Kidney capillary endothelial cell (primary cell): ENCODE data around the gene DTX1.
A peak's percentile ranks its signal among the peaks of the same experiment; 100 is the strongest.

Source experiments
- DNase-seq: peaks from one replicate; pipeline ENCODE4 v3.0.0-alpha.2; 2018; ENCODE audit warnings: low spot score

The DTX1 gene

GRCh38 chr12:113056631-113057488 is at the start of gene DTX1:
TSS of gene DTX1 (plus strand) at chr12:113056730. CDS start at chr12:113058193, 1,463 bp downstream.
- DNase-seq, result no peak

DNA sequence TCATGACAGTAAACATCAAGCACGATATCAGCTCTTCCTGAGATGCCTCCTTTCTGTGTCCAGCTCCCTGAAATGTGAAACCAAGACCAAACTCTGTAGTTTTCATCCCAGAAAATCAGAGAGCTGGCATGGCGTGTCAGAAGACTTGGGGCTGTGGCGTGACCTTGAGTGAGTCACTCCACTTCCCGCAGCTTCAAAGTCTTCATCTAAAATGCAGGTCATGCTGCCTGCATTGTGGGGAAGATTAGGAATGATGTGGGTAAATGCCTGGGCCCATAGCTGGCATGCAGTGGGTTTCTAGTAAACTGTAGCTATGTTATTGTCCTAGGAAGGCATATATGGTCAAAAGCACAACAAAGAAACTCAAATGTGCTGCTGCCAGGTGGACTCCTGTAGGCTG is 49.4 kb upstream of the DTX1 start:
- peak; percentile 50 for DNase-seq

DNA sequence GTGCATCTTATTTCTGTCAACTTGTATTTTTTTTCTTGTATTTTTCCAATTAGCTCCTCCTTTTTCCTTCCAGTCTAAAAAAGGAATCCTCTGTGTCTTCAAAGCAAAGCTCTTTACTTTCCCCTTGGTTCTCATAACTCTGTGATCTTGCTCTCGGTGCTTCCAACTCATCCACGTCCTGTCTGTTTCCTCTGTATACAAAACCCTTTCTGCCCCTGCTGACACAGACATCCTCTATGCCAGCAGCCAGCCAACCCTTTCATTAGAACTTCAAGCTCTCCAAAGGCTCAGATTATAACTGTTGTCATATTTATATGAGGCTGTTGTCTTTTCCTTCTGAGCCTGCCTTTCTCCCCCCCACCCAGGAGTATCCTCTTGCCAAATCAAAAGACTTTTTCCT is 45.8 kb upstream of the DTX1 start:
- no peak for DNase-seq

GRCh38 chr12:113014565-113014964 is 42.0 kb upstream of the DTX1 start:
- no peak for DNase-seq

GRCh38 chr12:113016796-113017195 is 39.7 kb upstream of the DTX1 start:
- no peak for DNase-seq

GRCh38 chr12:113019025-113019424 is 37.5 kb upstream of the DTX1 start:
- peak; percentile 68 for DNase-seq

- no peak for DNase-seq
Measured at GRCh38 chr12:113021500-113021899, 35.0 kb upstream of the DTX1 start.

DNA sequence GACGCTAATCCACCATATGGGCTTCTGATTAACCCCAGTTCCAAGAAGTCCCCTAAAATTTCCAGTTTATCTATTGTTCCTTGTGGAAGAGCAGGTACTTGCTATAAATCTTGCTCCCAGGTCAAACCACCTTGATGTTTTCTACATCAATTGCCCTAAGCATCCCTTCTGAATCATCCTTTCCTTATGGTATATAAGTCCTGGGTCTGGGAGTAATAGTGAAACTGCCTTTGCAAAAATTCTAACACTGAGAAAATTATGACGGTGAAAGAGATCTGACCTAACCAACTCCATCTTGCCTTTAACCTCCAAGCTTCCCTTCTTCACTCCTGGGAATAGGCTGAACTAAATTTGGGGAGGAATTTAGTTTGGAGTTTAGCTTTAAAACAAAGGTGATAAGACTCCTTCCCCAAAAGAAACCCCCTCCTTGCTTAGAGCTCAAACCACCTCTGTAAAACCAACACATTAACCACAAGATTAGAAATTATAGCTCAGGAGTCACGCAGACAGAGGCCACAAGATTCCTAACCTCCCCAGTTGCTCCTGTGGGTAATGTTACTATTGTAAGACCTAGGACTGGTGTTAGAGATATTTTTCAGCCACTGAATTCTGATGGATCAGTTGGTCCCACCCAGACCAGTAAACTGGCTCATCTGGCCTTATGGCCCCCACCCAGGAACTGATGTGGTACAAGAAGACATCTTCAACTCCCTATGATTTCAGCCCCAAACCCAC is 33.8 kb upstream of the DTX1 start:
- no peak for DNase-seq

- DNase-seq, result no peak
Measured at GRCh38 chr12:113027726-113028125, 28.8 kb upstream of the DTX1 start.

GRCh38 chr12:113030875-113031525 is 25.5 kb upstream of the DTX1 start:
- DNase-seq, result peak; percentile 56

DNA sequence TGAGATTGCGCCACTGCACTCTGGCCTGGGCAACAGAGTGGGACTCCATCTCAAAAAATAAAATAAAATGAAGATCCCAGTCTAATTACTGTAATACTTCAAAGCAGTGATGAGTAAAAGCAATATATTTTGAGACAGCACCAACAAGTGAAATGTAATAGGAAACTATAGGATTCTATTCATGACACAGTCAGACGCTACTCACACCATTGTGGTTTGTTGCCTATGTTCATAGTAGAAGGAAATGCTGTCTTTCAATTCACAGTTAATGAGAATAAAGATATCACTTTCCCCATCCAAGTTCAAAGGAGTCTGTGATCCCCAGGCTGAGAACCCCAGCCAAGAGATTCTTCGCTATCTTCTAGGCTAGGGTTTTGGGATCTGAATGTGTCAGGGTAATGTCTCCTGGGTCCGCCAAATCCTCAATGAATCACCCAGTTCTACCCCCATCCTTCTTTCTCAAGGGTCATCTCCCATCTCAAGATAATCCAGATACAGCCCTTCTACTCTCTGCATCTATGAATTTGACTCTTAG is 16.6 kb upstream of the DTX1 start:
- peak; percentile 6 for DNase-seq

GRCh38 chr12:113040722-113041171 is 15.8 kb upstream of the DTX1 start:
- DNase-seq, result peak; percentile 86

DNA sequence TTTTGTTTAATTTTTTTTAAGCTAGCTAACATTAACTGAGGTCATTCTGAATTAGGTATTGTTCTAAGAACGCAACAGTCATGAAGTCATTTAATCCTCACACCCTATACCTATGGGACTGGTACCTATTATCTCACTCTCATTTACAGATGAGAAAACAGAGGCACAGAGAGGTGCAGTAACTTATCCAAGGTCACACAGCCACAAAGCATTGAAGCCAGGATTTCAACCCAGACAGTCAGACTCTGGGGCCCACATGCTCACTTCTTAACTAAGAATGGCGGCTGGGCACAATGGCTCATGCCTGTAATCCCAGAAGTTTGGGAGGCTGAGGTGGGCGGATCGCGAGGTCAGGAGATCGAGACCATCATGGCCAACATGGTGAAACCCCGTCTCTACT is 15.0 kb upstream of the DTX1 start:
- DNase-seq, result no peak

DNA sequence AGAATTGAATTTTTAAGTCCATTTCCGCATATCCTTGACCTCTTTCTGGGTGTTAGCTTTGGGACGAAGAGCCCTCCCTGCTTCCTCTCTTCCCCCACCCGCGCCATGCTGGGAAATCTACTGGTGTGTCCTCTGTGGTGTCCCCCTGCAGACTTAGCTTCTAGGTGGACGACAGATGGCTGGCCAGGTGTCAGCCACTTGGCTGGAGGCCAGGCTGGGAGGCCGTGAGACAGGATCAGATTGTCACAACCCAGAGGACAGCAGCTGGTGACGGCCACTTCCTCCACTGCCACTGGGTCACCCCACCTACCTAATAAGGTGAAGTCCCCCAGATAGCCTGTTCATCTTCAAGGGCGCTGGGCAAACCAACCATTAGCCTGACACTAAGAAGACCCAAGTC is 13.3 kb upstream of the DTX1 start:
- no peak for DNase-seq

- no peak for DNase-seq
Measured at GRCh38 chr12:113044516-113044915, 12.0 kb upstream of the DTX1 start.

GRCh38 chr12:113048716-113049127 is 7.8 kb upstream of the DTX1 start:
- DNase-seq, result peak; percentile 60

DNA sequence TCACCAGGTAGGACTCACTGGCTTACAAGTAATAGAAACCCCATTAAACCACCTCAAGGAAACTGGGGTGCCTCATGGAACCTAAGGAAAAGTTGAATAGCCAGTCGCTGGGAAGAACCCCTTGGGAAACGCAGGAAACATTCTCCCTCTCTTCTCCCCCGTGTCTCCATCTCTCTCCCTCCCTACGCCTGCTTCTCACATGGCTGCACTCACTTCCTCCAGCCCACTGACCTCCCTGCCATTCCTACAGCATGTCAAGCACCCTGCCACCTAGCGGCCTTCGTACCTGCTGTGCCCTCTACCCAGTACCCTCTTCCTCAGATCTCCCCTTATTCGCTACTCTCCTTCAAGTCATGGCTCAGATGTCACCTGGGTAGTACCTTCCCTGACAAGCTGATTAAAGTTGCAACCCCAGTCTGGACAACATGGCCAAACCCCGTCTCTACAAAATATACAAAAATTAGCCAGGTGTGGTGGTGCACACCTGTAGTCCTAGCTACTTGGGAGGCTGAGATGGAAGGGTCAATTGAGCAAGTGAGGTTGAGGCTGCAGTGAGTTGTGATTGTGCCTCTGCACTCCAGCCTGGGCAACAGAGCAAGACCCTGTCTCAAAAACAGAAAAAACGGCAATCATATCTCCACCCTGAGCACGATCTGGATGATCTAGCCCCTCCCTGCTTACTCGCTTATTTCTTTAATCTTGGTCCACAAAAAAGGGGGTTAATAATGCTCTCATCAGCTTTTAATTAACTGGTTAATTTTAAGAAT is 6.4 kb upstream of the DTX1 start:
- DNase-seq, result no peak

- no peak for DNase-seq
Measured at GRCh38 chr12:113050795-113051194, 5.7 kb upstream of the DTX1 start.

- DNase-seq, result no peak
Measured at GRCh38 chr12:113051759-113052158, 4.8 kb upstream of the DTX1 start.

DNA sequence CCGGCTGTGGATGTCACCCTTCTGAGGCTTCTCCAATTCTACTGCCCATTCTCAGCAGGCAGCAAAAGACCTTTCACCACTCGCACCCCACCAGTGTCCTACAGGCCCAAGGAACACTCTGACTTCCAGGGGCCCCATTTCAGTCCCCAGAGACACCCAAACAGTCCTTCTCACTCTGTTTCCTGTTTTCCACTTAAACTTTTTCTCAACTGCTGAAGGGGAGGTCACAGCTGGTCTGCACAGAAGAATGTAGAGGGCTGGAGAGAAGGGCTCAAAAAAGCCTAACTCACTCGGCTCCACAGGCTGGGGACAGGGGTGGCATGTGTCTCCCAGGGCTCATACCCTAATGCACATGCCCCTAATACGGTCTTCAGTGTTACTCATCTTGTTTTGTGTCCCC is 4.2 kb upstream of the DTX1 start:
- no peak for DNase-seq

- no peak for DNase-seq
Measured at GRCh38 chr12:113054948-113055486, 1.5 kb upstream of the DTX1 start.
